HL-60 (cell line): Measurements from ENCODE around the gene LINGO1.

ENCODE experiments used
- DNase-seq, 2 experiments: peaks; one replicate each; pipeline ENCODE4 v3.0.0-alpha.2; 2010 to 2020; ENCODE audit warnings: low read depth in 1 of 2, low spot score in 1 of 2
- H3K27ac ChIP-seq: fragments of 250-450 bp; sonication (Bioruptor Pico); replicated peaks from 2 replicates; pipeline ENCODE4 v1.5.1; 2020; ENCODE audit warnings: mild to moderate bottlenecking, moderate library complexity
- H3K27me3 ChIP-seq: fragments of 250-450 bp; sonication (Bioruptor Pico); 2 replicates; pipeline ENCODE4 v1.5.1; 2021; ENCODE audit warnings: mild to moderate bottlenecking, moderate library complexity; ENCODE audit not compliant: insufficient read depth, poor library complexity, severe bottlenecking
- H3K4me3 ChIP-seq: replicated peaks from 2 replicates; pipeline ENCODE4 v1.5.1; 2011; ENCODE audit warnings: mild to moderate bottlenecking, control low read depth, low read length; ENCODE audit not compliant: insufficient read depth
- GABPA ChIP-seq: IDR thresholded peaks from 2 replicates; pipeline ENCODE4 v1.6.1; 2012; ENCODE audit warnings: low read depth
- POLR2AphosphoS5 ChIP-seq: IDR thresholded peaks from 2 replicates; pipeline ENCODE4 v1.6.1; 2012; ENCODE audit warnings: low read depth
- SPI1 ChIP-seq: IDR thresholded peaks from 2 replicates; pipeline ENCODE4 v1.6.1; 2012; ENCODE audit warnings: low read depth, mild to moderate bottlenecking, borderline replicate concordance
- TF ChIP-seq, protein P1 (sequence below): IDR thresholded peaks from one replicate; pipeline ENCODE4 v1.5.1; 2011; ENCODE audit warnings: low read length, control low read depth, inconsistent platforms; ENCODE audit not compliant: insufficient read depth
- TF ChIP-seq, protein P2 (sequence below): IDR thresholded peaks from 2 replicates; pipeline ENCODE4 v1.6.1; 2012; ENCODE audit warnings: low read depth; ENCODE audit not compliant: insufficient replicate concordance

Gene LINGO1

GRCh38 chr15:77579498-77580188 is 53.1 kb downstream of the LINGO1 start:
- Histone ChIP-seq H3K4me3 (no peak overlapping the region), H3K27me3 (no peaks in the 10 kb centered on the region), H3K27ac (no peak overlapping the region)
- TF ChIP-seq, protein P1, sequence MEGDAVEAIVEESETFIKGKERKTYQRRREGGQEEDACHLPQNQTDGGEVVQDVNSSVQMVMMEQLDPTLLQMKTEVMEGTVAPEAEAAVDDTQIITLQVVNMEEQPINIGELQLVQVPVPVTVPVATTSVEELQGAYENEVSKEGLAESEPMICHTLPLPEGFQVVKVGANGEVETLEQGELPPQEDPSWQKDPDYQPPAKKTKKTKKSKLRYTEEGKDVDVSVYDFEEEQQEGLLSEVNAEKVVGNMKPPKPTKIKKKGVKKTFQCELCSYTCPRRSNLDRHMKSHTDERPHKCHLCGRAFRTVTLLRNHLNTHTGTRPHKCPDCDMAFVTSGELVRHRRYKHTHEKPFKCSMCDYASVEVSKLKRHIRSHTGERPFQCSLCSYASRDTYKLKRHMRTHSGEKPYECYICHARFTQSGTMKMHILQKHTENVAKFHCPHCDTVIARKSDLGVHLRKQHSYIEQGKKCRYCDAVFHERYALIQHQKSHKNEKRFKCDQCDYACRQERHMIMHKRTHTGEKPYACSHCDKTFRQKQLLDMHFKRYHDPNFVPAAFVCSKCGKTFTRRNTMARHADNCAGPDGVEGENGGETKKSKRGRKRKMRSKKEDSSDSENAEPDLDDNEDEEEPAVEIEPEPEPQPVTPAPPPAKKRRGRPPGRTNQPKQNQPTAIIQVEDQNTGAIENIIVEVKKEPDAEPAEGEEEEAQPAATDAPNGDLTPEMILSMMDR: no peak
- TF ChIP-seq POLR2AphosphoS5: no peak
- no peak for TF ChIP-seq SPI1
- TF ChIP-seq, protein P2, sequence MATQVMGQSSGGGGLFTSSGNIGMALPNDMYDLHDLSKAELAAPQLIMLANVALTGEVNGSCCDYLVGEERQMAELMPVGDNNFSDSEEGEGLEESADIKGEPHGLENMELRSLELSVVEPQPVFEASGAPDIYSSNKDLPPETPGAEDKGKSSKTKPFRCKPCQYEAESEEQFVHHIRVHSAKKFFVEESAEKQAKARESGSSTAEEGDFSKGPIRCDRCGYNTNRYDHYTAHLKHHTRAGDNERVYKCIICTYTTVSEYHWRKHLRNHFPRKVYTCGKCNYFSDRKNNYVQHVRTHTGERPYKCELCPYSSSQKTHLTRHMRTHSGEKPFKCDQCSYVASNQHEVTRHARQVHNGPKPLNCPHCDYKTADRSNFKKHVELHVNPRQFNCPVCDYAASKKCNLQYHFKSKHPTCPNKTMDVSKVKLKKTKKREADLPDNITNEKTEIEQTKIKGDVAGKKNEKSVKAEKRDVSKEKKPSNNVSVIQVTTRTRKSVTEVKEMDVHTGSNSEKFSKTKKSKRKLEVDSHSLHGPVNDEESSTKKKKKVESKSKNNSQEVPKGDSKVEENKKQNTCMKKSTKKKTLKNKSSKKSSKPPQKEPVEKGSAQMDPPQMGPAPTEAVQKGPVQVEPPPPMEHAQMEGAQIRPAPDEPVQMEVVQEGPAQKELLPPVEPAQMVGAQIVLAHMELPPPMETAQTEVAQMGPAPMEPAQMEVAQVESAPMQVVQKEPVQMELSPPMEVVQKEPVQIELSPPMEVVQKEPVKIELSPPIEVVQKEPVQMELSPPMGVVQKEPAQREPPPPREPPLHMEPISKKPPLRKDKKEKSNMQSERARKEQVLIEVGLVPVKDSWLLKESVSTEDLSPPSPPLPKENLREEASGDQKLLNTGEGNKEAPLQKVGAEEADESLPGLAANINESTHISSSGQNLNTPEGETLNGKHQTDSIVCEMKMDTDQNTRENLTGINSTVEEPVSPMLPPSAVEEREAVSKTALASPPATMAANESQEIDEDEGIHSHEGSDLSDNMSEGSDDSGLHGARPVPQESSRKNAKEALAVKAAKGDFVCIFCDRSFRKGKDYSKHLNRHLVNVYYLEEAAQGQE: no peak
- DNase-seq: no peak

GRCh38 chr15:77578641-77579372 is 53.9 kb downstream of the LINGO1 start:
- no peak overlapping the region for H3K4me3 ChIP-seq
- TF ChIP-seq, protein P2: no peak
- no peak for TF ChIP-seq POLR2AphosphoS5
- TF ChIP-seq GABPA: no peak
- TF ChIP-seq, protein P1: no peak
- no peak for TF ChIP-seq SPI1
- H3K27me3 ChIP-seq: no peaks in the 10 kb centered on the region
- no peak for DNase-seq
- H3K27ac ChIP-seq: no peak overlapping the region

GRCh38 chr15:77577366-77577950 is 55.3 kb downstream of the LINGO1 start:
- no peak for DNase-seq
- no peaks in the 10 kb centered on the region for H3K27me3 ChIP-seq
- TF ChIP-seq SPI1 (no peak), POLR2AphosphoS5 (no peak), GABPA (no peak)
- TF ChIP-seq, protein P2: no peak
- TF ChIP-seq, protein P1: no peak
- no peak overlapping the region for H3K4me3 ChIP-seq
- H3K27ac ChIP-seq: no peak overlapping the region
